HepG2 (cell line): ENCODE measurements around the gene MEGF6. TPM values are rescaled to one million over a fixed set of nuclear protein-coding genes. Genes with fewer than 3 reads are reported as not detected.

Experiments
- FOXK2 ChIP-seq: fragments of 450-650 bp; IDR thresholded peaks from 2 replicates; pipeline ENCODE4 v1.6.1; 2016
- HINFP ChIP-seq: sonication (generic); formaldehyde crosslinking; IDR thresholded peaks from 2 replicates; pipeline ENCODE4 v1.4.0; 2020; ENCODE audit warnings: low read depth, mild to moderate bottlenecking, missing genetic modification reagents
- HIVEP1 ChIP-seq: sonication (generic); formaldehyde crosslinking; IDR thresholded peaks from 2 replicates; pipeline ENCODE4 v1.4.0; 2020; ENCODE audit warnings: mild to moderate bottlenecking, missing genetic modification reagents
- HOXA3 ChIP-seq: sonication (generic); formaldehyde crosslinking; IDR thresholded peaks from 2 replicates; pipeline ENCODE4 v1.5.0; 2020; ENCODE audit warnings: missing genetic modification reagents
- POGZ ChIP-seq: sonication (generic); formaldehyde crosslinking; IDR thresholded peaks from 2 replicates; pipeline ENCODE4 v1.4.0; 2020; ENCODE audit warnings: mild to moderate bottlenecking, missing genetic modification reagents
- RBM39 ChIP-seq: fragments of 200-400 bp; formaldehyde crosslinking; IDR thresholded peaks from one replicate; pipeline ENCODE4 v1.6.1; 2018; ENCODE audit warnings: antibody characterized with exemption, mild to moderate bottlenecking, low read depth, low read length; ENCODE audit not compliant: poor library complexity, severe bottlenecking
- REPIN1 ChIP-seq: sonication (generic); formaldehyde crosslinking; IDR thresholded peaks from 2 replicates; pipeline ENCODE4 v1.8.0; 2022; ENCODE audit warnings: missing genetic modification reagents, low read depth, mild to moderate bottlenecking, borderline replicate concordance
- RFX3 ChIP-seq: IDR thresholded peaks from 2 replicates; pipeline ENCODE4 v1.6.1; 2016; ENCODE audit warnings: missing biosample characterization, missing genetic modification reagents
- SNAI1 ChIP-seq: sonication (generic); formaldehyde crosslinking; IDR thresholded peaks from 2 replicates; pipeline ENCODE4 v1.5.0; 2020; ENCODE audit warnings: mild to moderate bottlenecking, missing genetic modification reagents, borderline replicate concordance
- STAT5B ChIP-seq: sonication (generic); formaldehyde crosslinking; IDR thresholded peaks from 2 replicates; pipeline ENCODE4 v1.4.0; 2020; ENCODE audit warnings: missing genetic modification reagents
- TAF15 ChIP-seq: fragments of 200-400 bp; formaldehyde crosslinking; IDR thresholded peaks from one replicate; pipeline ENCODE4 v1.6.1; 2018; ENCODE audit warnings: mild to moderate bottlenecking, low read depth, low read length; ENCODE audit not compliant: poor library complexity, severe bottlenecking
- ZMYM2 ChIP-seq: sonication (generic); formaldehyde crosslinking; IDR thresholded peaks from 2 replicates; pipeline ENCODE4 v1.8.0; 2022; ENCODE audit warnings: mild to moderate bottlenecking, missing genetic modification reagents
- ZNF18 ChIP-seq: sonication (generic); formaldehyde crosslinking; IDR thresholded peaks from 2 replicates; pipeline ENCODE4 v1.8.0; 2022; ENCODE audit warnings: mild to moderate bottlenecking, missing genetic modification reagents; ENCODE audit not compliant: insufficient replicate concordance
- ZNF33A ChIP-seq: sonication (generic); formaldehyde crosslinking; IDR thresholded peaks from 2 replicates; pipeline ENCODE4 v1.5.1; 2020; ENCODE audit warnings: missing genetic modification reagents, mild to moderate bottlenecking, moderate library complexity, borderline replicate concordance
- ZNF34 ChIP-seq: sonication (generic); formaldehyde crosslinking; IDR thresholded peaks from 2 replicates; pipeline ENCODE4 v1.4.0; 2020; ENCODE audit warnings: mild to moderate bottlenecking, missing genetic modification reagents, borderline replicate concordance
- ZNF792 ChIP-seq: IDR thresholded peaks from 2 replicates; pipeline ENCODE4 v1.6.1; 2016
- polyA plus RNA-seq, 8 experiments: library from polyadenylated mRNA; depleted of rRNA in 3 of 8; stranded (reverse) in 7 of 8; unstranded in 1 of 8; fragments of >200 nt; fragmentation: Illumina TruSeq in 4 of 8; extraction: Trizol in 4 of 8; gene quantifications; 2 replicates each; pipeline versions ENCODE4 v1.2.1 to v1.2.3, GENCODE V29; 2011 to 2016; ENCODE audit warnings: low read depth in 4 of 8, missing spikeins in 1 of 8, mixed read lengths in 1 of 8; ENCODE audit not compliant: insufficient read depth in 1 of 8
- total RNA-seq, 5 experiments: library from RNA; depleted of rRNA; stranded (reverse); fragments of >200 nt; fragmentation: Illumina TruSeq; extraction: Trizol; gene quantifications; 2 replicates each; pipeline ENCODE4 v1.2.3, GENCODE V29; 2016; ENCODE audit warnings: low read depth in 1 of 5
- TF ChIP-seq, protein P1 (sequence below): sonication (generic); formaldehyde crosslinking; IDR thresholded peaks from 2 replicates; pipeline ENCODE4 v1.4.0; 2020; ENCODE audit warnings: missing genetic modification reagents
- TF ChIP-seq, protein P2 (sequence below): sonication (generic); formaldehyde crosslinking; IDR thresholded peaks from 2 replicates; pipeline ENCODE4 v1.4.0; 2020; ENCODE audit warnings: missing genetic modification reagents; ENCODE audit errors: not compliant biosample characterization

The MEGF6 gene
- total and polyA plus RNA-seq, 2 of the 13 experiments (the other 11 are each of a cell fraction or from before 2014, with no cell fraction given) = 1.9 TPM

DNA sequence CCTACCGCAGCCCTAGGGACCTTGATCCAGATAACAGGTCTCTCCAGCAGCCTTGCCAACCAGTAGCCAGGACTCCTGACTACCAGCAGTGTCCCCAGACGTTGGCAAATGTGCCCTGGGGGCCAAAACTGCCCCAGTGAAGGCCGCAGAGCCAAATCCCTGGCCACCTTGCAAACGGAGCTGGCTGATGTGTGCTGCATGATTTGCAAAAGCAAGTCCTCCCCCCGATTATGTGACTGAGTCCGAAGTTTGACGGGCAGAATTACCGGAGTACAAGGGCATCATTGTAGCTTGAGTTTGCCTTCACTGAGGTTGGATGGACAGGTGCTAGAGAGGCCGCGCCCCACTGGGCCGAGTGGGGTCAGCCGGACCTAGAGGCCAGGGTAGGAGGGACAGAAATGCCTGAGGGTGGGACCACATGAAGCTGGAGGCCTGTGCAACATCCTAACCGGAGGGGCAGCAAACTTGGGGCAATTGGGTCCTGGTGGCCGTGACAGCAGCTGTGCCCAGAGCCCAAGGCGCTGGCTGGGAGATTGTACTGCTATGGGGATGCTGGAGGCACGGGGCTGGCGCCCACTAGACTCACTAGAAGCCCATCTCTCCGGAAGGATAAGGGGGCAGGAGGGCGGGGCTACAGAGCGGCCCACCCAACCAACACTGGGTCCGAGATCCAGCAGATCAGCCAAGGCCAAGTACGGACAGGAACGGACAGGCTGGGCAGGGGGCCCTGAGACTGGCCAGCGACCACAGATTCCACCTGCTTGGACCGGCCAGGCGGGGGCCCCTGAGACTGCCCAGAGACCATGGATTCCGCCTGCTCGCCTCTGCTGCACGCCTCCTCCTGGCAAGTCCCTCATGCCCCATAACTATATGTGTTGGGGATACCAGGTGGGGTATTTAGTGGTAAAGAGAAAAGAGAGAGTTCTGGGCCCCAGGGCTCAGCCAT, 154.1 kb downstream of the MEGF6 start (continued):
- TF ChIP-seq RFX3 (CRISPR knock-in tag) (no peak), ZNF18 (CRISPR knock-in tag) (peak; percentile 59), ZNF33A (CRISPR knock-in tag) (no peak), STAT5B (CRISPR knock-in tag) (no peak), FOXK2 (no peak), HIVEP1 (CRISPR knock-in tag) (peak; percentile 79), HINFP (CRISPR knock-in tag) (0 out of 2 replicates have a peak, but pooled peaks have one; percentile 12), REPIN1 (CRISPR knock-in tag) (peak; percentile 76; the same call in 1 of the 2 replicates), POGZ (CRISPR knock-in tag) (0 out of 2 replicates have a peak, but pooled peaks have one; percentile 57), ZMYM2 (no peak), ZNF792 (peak; percentile 52; the same call in 1 of the 2 replicates), HOXA3 (CRISPR knock-in tag) (peak; percentile 52), TAF15 (no peak), SNAI1 (CRISPR knock-in tag) (peak; percentile 86; the same call in 1 of the 2 replicates), ZNF34 (CRISPR knock-in tag) (peak; percentile 39; the same call in 1 of the 2 replicates), RBM39 (peak; percentile 79)
- TF ChIP-seq, protein P1, sequence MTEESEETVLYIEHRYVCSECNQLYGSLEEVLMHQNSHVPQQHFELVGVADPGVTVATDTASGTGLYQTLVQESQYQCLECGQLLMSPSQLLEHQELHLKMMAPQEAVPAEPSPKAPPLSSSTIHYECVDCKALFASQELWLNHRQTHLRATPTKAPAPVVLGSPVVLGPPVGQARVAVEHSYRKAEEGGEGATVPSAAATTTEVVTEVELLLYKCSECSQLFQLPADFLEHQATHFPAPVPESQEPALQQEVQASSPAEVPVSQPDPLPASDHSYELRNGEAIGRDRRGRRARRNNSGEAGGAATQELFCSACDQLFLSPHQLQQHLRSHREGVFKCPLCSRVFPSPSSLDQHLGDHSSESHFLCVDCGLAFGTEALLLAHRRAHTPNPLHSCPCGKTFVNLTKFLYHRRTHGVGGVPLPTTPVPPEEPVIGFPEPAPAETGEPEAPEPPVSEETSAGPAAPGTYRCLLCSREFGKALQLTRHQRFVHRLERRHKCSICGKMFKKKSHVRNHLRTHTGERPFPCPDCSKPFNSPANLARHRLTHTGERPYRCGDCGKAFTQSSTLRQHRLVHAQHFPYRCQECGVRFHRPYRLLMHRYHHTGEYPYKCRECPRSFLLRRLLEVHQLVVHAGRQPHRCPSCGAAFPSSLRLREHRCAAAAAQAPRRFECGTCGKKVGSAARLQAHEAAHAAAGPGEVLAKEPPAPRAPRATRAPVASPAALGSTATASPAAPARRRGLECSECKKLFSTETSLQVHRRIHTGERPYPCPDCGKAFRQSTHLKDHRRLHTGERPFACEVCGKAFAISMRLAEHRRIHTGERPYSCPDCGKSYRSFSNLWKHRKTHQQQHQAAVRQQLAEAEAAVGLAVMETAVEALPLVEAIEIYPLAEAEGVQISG (CRISPR knock-in tag) = peak; percentile 85; the same call in 1 of the 2 replicates
- TF ChIP-seq, protein P2, sequence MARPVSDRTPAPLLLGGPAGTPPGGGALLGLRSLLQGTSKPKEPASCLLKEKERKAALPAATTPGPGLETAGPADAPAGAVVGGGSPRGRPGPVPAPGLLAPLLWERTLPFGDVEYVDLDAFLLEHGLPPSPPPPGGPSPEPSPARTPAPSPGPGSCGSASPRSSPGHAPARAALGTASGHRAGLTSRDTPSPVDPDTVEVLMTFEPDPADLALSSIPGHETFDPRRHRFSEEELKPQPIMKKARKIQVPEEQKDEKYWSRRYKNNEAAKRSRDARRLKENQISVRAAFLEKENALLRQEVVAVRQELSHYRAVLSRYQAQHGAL (CRISPR knock-in tag) = no peak
